Trophoblast cell (in vitro differentiated cells and primary cell): ENCODE measurements around the gene KDM1B.

ENCODE experiments used
- DNase-seq, 2 donors: peaks; one replicate each; pipeline ENCODE4 v3.0.0-alpha.2; 2016
- H2AFZ ChIP-seq: 2 replicates; pipeline ENCODE4 v1.6.1; 2013; ENCODE audit warnings: low read length, moderate library complexity, mild to moderate bottlenecking; ENCODE audit not compliant: insufficient read depth, poor library complexity
- H2AK5ac ChIP-seq: 2 replicates; pipeline ENCODE4 v1.6.1; 2013; ENCODE audit warnings: mild to moderate bottlenecking, low read length
- H2BK120ac ChIP-seq: 2 replicates; pipeline ENCODE4 v1.6.1; 2013; ENCODE audit warnings: low read length, mild to moderate bottlenecking, moderate library complexity; ENCODE audit not compliant: insufficient read depth, poor library complexity
- H2BK12ac ChIP-seq: 2 replicates; pipeline ENCODE4 v1.6.1; 2013; ENCODE audit warnings: mild to moderate bottlenecking, low read length, moderate library complexity
- H2BK5ac ChIP-seq: 2 replicates; pipeline ENCODE4 v1.6.1; 2013; ENCODE audit warnings: low read length, low read depth, moderate library complexity, mild to moderate bottlenecking; ENCODE audit not compliant: poor library complexity
- H3K14ac ChIP-seq: 2 replicates; pipeline ENCODE4 v1.6.1; 2013; ENCODE audit warnings: mild to moderate bottlenecking, low read length
- H3K18ac ChIP-seq: 2 replicates; pipeline ENCODE4 v1.6.1; 2013; ENCODE audit warnings: mild to moderate bottlenecking, low read length
- H3K23ac ChIP-seq: 2 replicates; pipeline ENCODE4 v1.6.1; 2013; ENCODE audit warnings: low read length
- H3K27ac ChIP-seq: 2 replicates; pipeline ENCODE4 v1.5.1; 2013; ENCODE audit warnings: low read depth, mild to moderate bottlenecking, inconsistent platforms, low read length, moderate library complexity
- H3K27me3 ChIP-seq: 2 replicates; pipeline ENCODE4 v1.6.1; 2013; ENCODE audit warnings: inconsistent platforms, mild to moderate bottlenecking, low read length, moderate library complexity; ENCODE audit not compliant: insufficient read depth
- H3K36me3 ChIP-seq, 2 experiments: 1 replicate in 1 of 2; 2 replicates in 1 of 2; pipeline ENCODE4 v1.6.1; 2013; ENCODE audit warnings: low read length in 2 of 2, mild to moderate bottlenecking in 2 of 2, moderate library complexity in 1 of 2; ENCODE audit not compliant: insufficient read depth in 2 of 2, control insufficient read depth in 1 of 2
- H3K4ac ChIP-seq: 2 replicates; pipeline ENCODE4 v1.6.1; 2013; ENCODE audit warnings: low read depth, mild to moderate bottlenecking, low read length, moderate library complexity
- H3K4me1 ChIP-seq, 2 experiments: 1 replicate in 1 of 2; 2 replicates in 1 of 2; pipeline ENCODE4 v1.6.1; 2013; ENCODE audit warnings: low read length in 2 of 2, mild to moderate bottlenecking in 2 of 2, moderate library complexity in 1 of 2; ENCODE audit not compliant: insufficient read depth in 2 of 2, control insufficient read depth in 1 of 2
- H3K4me2 ChIP-seq: 2 replicates; pipeline ENCODE4 v1.6.1; 2013; ENCODE audit warnings: inconsistent platforms, mild to moderate bottlenecking, low read length, moderate library complexity
- H3K4me3 ChIP-seq: 2 replicates; pipeline ENCODE4 v1.5.1; 2013; ENCODE audit warnings: mild to moderate bottlenecking, low read depth, low read length, inconsistent platforms
- H3K79me1 ChIP-seq: one replicate; pipeline ENCODE4 v1.6.1; 2013; ENCODE audit warnings: low read length
- H3K79me2 ChIP-seq: 2 replicates; pipeline ENCODE4 v1.6.1; 2013; ENCODE audit warnings: low read length, mild to moderate bottlenecking; ENCODE audit not compliant: control insufficient read depth, insufficient read depth, poor library complexity
- H3K9ac ChIP-seq: 2 replicates; pipeline ENCODE4 v1.6.1; 2013; ENCODE audit warnings: mild to moderate bottlenecking, low read length
- H3K9me3 ChIP-seq: 2 replicates; pipeline ENCODE4 v1.6.1; 2013; ENCODE audit warnings: low read depth, mild to moderate bottlenecking, control low read depth, inconsistent platforms, low read length; ENCODE audit not compliant: insufficient read depth
- H4K12ac ChIP-seq: 2 replicates; pipeline ENCODE4 v1.6.1; 2013; ENCODE audit warnings: low read depth, mild to moderate bottlenecking, low read length, moderate library complexity
- H4K8ac ChIP-seq: 2 replicates; pipeline ENCODE4 v1.6.1; 2013; ENCODE audit warnings: low read depth, mild to moderate bottlenecking, low read length, moderate library complexity
- H4K91ac ChIP-seq: one replicate; pipeline ENCODE4 v1.6.1; 2013; ENCODE audit warnings: low read depth, mild to moderate bottlenecking, low read length, moderate library complexity
- WGBS: extraction: QIAGEN DNeasy Blood & Tissue Kit; methylation state at CpG from one replicate; pipeline ENCODE4 v1.1.7; 2013; ENCODE audit warnings: missing lambda C conversion rate; ENCODE audit not compliant: insufficient read length, insufficient coverage; ENCODE audit errors: extremely low coverage; 5-methylcytosine and 5-hydroxymethylcytosine counted together

The KDM1B gene

GRCh38 chr6:18155864-18156421, 721 bp downstream of the KDM1B start:
- WGBS: no CpG with 5 or more reads among the region's 26 CpGs
- H3K27ac ChIP-seq: no peak overlapping the region
- H2AK5ac ChIP-seq: no peak overlapping the region
- H3K23ac ChIP-seq: no peak overlapping the region
- H3K79me2 ChIP-seq: peaks cover 5% of the 10 kb centered on the region
- no peaks in the 10 kb centered on the region for H3K9me3 ChIP-seq
- H3K9ac ChIP-seq: peak overlapping the region; percentile 45
- no peak overlapping the region for H2BK5ac ChIP-seq
- no peak overlapping the region for H3K4ac ChIP-seq
- peak; percentile 49 to 72 for DNase-seq
- H3K18ac ChIP-seq: peak overlapping the region; percentile 86
- H4K12ac ChIP-seq: peak overlapping the region; percentile 86
- H3K79me1 ChIP-seq: peaks cover 9% of the 10 kb centered on the region
- H2BK12ac ChIP-seq: no peak overlapping the region
- peaks cover 3 to 6% of the 10 kb centered on the region in 2 experiments for H3K4me1 ChIP-seq
- H3K4me3 ChIP-seq: peak overlapping the region; percentile 84
- peak overlapping the region; percentile 73 for H2BK120ac ChIP-seq
- no peaks in the 10 kb centered on the region for H3K27me3 ChIP-seq
- peak overlapping the region; percentile 93 for H3K4me2 ChIP-seq
- peaks cover 0 to 2% of the 10 kb centered on the region in 2 experiments for H3K36me3 ChIP-seq
- peak overlapping the region; percentile 13 for H4K8ac ChIP-seq
- H2AFZ ChIP-seq: peak overlapping the region; percentile 98
- peak overlapping the region; percentile 93 for H3K14ac ChIP-seq
- H4K91ac ChIP-seq: no peak overlapping the region

- Histone ChIP-seq H4K8ac (no peak overlapping the region), H3K14ac (no peak overlapping the region), H3K27ac (no peak overlapping the region), H3K4me1 (peaks cover 0 to 3% of the 10 kb centered on the region in 2 experiments), H2BK120ac (no peak overlapping the region), H3K18ac (no peak overlapping the region), H2AK5ac (no peak overlapping the region), H3K4me2 (no peak overlapping the region), H2BK5ac (no peak overlapping the region), H3K23ac (no peak overlapping the region), H3K79me1 (no peaks in the 10 kb centered on the region), H3K9ac (no peak overlapping the region), H4K12ac (no peak overlapping the region), H3K79me2 (no peaks in the 10 kb centered on the region), H3K4ac (no peak overlapping the region), H3K36me3 (peaks cover 2 to 10% of the 10 kb centered on the region in 2 experiments), H3K27me3 (no peaks in the 10 kb centered on the region), H3K4me3 (no peak overlapping the region), H2BK12ac (no peak overlapping the region), H4K91ac (no peak overlapping the region), H3K9me3 (no peaks in the 10 kb centered on the region), H2AFZ (no peak overlapping the region)
- WGBS: no CpG with 5 or more reads among the region's 1 CpG
- DNase-seq: no peak
These were observed 5.7 kb downstream of the KDM1B start for GRCh38 chr6:18160911-18161310.

DNA sequence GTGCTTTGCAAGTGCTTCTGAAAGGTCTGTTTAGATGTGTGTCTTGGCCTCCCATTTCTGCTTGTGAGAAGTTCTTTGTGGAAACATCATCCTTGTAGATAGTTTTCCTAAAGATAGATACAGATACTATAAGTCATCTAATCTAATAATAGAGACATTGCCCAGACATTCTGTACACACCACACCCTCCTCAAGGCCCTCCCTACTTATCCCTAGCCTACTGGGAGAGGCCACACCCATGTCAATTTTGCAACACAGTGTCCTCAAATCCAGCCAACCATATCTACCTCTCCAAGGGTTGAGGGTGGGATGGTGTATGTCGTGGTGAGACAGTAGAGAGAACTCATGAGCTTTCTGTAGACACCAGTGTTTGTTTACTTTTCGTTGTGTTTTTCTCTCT, 6.2 kb downstream of the KDM1B start:
- no peak overlapping the region for H4K8ac ChIP-seq
- no peaks in the 10 kb centered on the region for H3K4me1 ChIP-seq
- WGBS: no CpG with 5 or more reads among the region's 2 CpGs
- H3K27me3 ChIP-seq: no peaks in the 10 kb centered on the region
- H2BK12ac ChIP-seq: no peak overlapping the region
- no peaks in the 10 kb centered on the region for H3K79me2 ChIP-seq
- H3K23ac ChIP-seq: no peak overlapping the region
- no peak overlapping the region for H3K4ac ChIP-seq
- no peak overlapping the region for H3K27ac ChIP-seq
- no peaks in the 10 kb centered on the region for H3K79me1 ChIP-seq
- H2AK5ac ChIP-seq: no peak overlapping the region
- no peak for DNase-seq
- no peak overlapping the region for H3K4me2 ChIP-seq
- H3K9me3 ChIP-seq: no peaks in the 10 kb centered on the region
- no peak overlapping the region for H3K18ac ChIP-seq
- peaks cover 2 to 10% of the 10 kb centered on the region in 2 experiments for H3K36me3 ChIP-seq
- H2BK5ac ChIP-seq: no peak overlapping the region
- H2BK120ac ChIP-seq: no peak overlapping the region
- no peak overlapping the region for H4K12ac ChIP-seq
- no peak overlapping the region for H2AFZ ChIP-seq
- H3K4me3 ChIP-seq: no peak overlapping the region
- no peak overlapping the region for H4K91ac ChIP-seq
- H3K14ac ChIP-seq: no peak overlapping the region
- no peak overlapping the region for H3K9ac ChIP-seq

GRCh38 chr6:18162401-18162800, 7.2 kb downstream of the KDM1B start:
- Histone ChIP-seq H3K18ac (no peak overlapping the region), H3K14ac (no peak overlapping the region), H3K79me2 (no peaks in the 10 kb centered on the region), H3K4me1 (no peaks in the 10 kb centered on the region), H3K27me3 (no peaks in the 10 kb centered on the region), H2BK5ac (no peak overlapping the region), H3K4ac (no peak overlapping the region), H2AFZ (no peak overlapping the region), H3K23ac (no peak overlapping the region), H2BK12ac (no peak overlapping the region), H3K9me3 (no peaks in the 10 kb centered on the region), H4K91ac (no peak overlapping the region), H3K4me2 (no peak overlapping the region), H3K9ac (no peak overlapping the region), H4K8ac (no peak overlapping the region), H3K79me1 (no peaks in the 10 kb centered on the region), H4K12ac (no peak overlapping the region), H2BK120ac (no peak overlapping the region), H3K36me3 (peaks cover 2 to 12% of the 10 kb centered on the region in 2 experiments), H3K4me3 (no peak overlapping the region), H2AK5ac (no peak overlapping the region), H3K27ac (no peak overlapping the region)
- WGBS: no CpG with 5 or more reads among the region's 2 CpGs
- DNase-seq: no peak
